Astrocyte (in vitro differentiated cells and primary cell): Measurements from ENCODE around the gene CYB5R4. TPM values are rescaled to one million over a fixed set of nuclear protein-coding genes. Genes with fewer than 3 reads are reported as not detected.

Experiments used
- DNase-seq: peaks from one replicate; pipeline ENCODE4 v3.0.0-alpha.2; 2010; ENCODE audit warnings: low read depth
- FAIRE-seq: peaks from 2 replicates; lab custom pipeline; 2011; peaks lifted over from hg19 to GRCh38; lab: Jason Lieb, UNC
- H2AFZ ChIP-seq: 2 replicates; pipeline ENCODE4 v1.6.0; 2012; ENCODE audit warnings: low read depth, low read length, inconsistent platforms
- H3K27ac ChIP-seq: 2 replicates; pipeline ENCODE4 v1.5.1; 2011; ENCODE audit warnings: low read depth, low read length, inconsistent platforms
- H3K27me3 ChIP-seq: 2 replicates; pipeline ENCODE4 v1.6.0; 2011; ENCODE audit warnings: low read length, inconsistent platforms; ENCODE audit not compliant: insufficient read depth
- H3K36me3 ChIP-seq: 2 replicates; pipeline ENCODE4 v1.5.1; 2011; ENCODE audit warnings: low read length, inconsistent platforms; ENCODE audit not compliant: insufficient read depth
- H3K4me1 ChIP-seq: 2 replicates; pipeline ENCODE4 v1.5.1; 2011; ENCODE audit warnings: low read length, inconsistent platforms; ENCODE audit not compliant: insufficient read depth
- H3K4me2 ChIP-seq: 2 replicates; pipeline ENCODE4 v1.6.0; 2012; ENCODE audit warnings: low read length, inconsistent platforms
- H3K4me3 ChIP-seq: 2 replicates; pipeline ENCODE4 v1.5.1; 2011; ENCODE audit warnings: low read depth, mild to moderate bottlenecking, low read length, inconsistent platforms; ENCODE audit not compliant: insufficient read depth
- H3K79me2 ChIP-seq: 2 replicates; pipeline ENCODE4 v1.6.0; 2012; ENCODE audit warnings: mild to moderate bottlenecking, low read length, inconsistent platforms; ENCODE audit not compliant: insufficient read depth
- H3K9ac ChIP-seq: 2 replicates; pipeline ENCODE4 v1.6.0; 2012; ENCODE audit warnings: mild to moderate bottlenecking, low read length, inconsistent platforms
- H3K9me3 ChIP-seq: 2 replicates; pipeline ENCODE4 v1.5.1; 2012; ENCODE audit warnings: low read depth, mild to moderate bottlenecking, low read length, inconsistent platforms; ENCODE audit not compliant: insufficient read depth
- H4K20me1 ChIP-seq: 2 replicates; pipeline ENCODE4 v1.6.0; 2012; ENCODE audit warnings: low read length, inconsistent platforms; ENCODE audit not compliant: insufficient read depth
- H3K27ac Mint-ChIP-seq: one replicate; pipeline ENCODE4 v1.8.0; 2021; ENCODE audit warnings: mild to moderate bottlenecking, mixed read lengths; ENCODE audit not compliant: unreplicated experiment
- H3K27me3 Mint-ChIP-seq: one replicate; pipeline ENCODE4 v1.8.0; 2021; ENCODE audit warnings: low read depth, mixed read lengths; ENCODE audit not compliant: unreplicated experiment
- H3K36me3 Mint-ChIP-seq: one replicate; pipeline ENCODE4 v1.8.0; 2021; ENCODE audit warnings: low read depth, mixed read lengths; ENCODE audit not compliant: unreplicated experiment
- H3K4me1 Mint-ChIP-seq: one replicate; pipeline ENCODE4 v1.8.0; 2021; ENCODE audit warnings: low read depth, mixed read lengths; ENCODE audit not compliant: unreplicated experiment
- H3K4me3 Mint-ChIP-seq: one replicate; pipeline ENCODE4 v1.8.0; 2021; ENCODE audit warnings: mild to moderate bottlenecking, moderate library complexity, mixed read lengths; ENCODE audit not compliant: unreplicated experiment
- H3K9me3 Mint-ChIP-seq: one replicate; pipeline ENCODE4 v1.8.0; 2021; ENCODE audit warnings: mild to moderate bottlenecking, mixed read lengths; ENCODE audit not compliant: unreplicated experiment
- EZH2 ChIP-seq: IDR thresholded peaks from 2 replicates; pipeline ENCODE4 v1.6.1; 2012; ENCODE audit warnings: mild to moderate bottlenecking, low read length, inconsistent platforms; ENCODE audit not compliant: insufficient read depth
- total RNA-seq: library from RNA; stranded (reverse); gene quantifications from 2 replicates; pipeline ENCODE4 v1.2.1, GENCODE V29; 2021
- TF ChIP-seq, protein P1 (sequence below): IDR thresholded peaks from 2 replicates; pipeline ENCODE4 v1.5.1; 2011; ENCODE audit warnings: low read depth, mild to moderate bottlenecking, inconsistent platforms, low read length, moderate library complexity; ENCODE audit not compliant: insufficient read depth

CYB5R4 gene
- total RNA-seq, 1 donor from 2014 or later: 14.0 TPM

DNA sequence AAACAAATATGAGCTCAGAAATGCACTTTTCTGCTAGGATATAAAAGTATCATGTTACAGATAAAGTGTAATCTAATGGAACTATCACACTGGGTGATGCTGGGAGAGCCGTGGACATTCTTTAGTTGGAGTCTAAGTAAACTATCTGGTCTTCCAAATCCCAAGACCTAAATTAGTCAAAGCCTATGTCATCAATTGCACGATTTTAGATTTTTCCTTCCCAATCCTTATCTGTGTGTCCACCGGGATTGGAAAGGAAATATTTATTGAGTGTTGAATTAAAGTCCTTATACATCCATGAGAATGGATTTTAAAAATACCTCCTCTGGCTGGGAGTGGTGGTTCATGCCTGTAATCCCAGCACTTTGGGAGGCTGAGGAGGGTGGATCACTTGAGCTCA lies 154.4 kb downstream of the CYB5R4 start:
- Histone ChIP-seq H2AFZ (no peak overlapping the region), H3K9me3 (no peaks in the 10 kb centered on the region), H3K27ac (no peak overlapping the region), H3K4me2 (no peak overlapping the region), H3K79me2 (no peaks in the 10 kb centered on the region), H3K27me3 (no peaks in the 10 kb centered on the region), H4K20me1 (no peaks in the 10 kb centered on the region), H3K4me1 (no peaks in the 10 kb centered on the region), H3K36me3 (no peaks in the 10 kb centered on the region), H3K4me3 (no peak overlapping the region), H3K9ac (no peak overlapping the region)
- FAIRE-seq: no peak
- no peak for DNase-seq
- TF ChIP-seq, protein P1, sequence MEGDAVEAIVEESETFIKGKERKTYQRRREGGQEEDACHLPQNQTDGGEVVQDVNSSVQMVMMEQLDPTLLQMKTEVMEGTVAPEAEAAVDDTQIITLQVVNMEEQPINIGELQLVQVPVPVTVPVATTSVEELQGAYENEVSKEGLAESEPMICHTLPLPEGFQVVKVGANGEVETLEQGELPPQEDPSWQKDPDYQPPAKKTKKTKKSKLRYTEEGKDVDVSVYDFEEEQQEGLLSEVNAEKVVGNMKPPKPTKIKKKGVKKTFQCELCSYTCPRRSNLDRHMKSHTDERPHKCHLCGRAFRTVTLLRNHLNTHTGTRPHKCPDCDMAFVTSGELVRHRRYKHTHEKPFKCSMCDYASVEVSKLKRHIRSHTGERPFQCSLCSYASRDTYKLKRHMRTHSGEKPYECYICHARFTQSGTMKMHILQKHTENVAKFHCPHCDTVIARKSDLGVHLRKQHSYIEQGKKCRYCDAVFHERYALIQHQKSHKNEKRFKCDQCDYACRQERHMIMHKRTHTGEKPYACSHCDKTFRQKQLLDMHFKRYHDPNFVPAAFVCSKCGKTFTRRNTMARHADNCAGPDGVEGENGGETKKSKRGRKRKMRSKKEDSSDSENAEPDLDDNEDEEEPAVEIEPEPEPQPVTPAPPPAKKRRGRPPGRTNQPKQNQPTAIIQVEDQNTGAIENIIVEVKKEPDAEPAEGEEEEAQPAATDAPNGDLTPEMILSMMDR: no peak
- TF ChIP-seq EZH2: no peak
- H3K9me3 Mint-ChIP-seq: no peaks in the 10 kb centered on the region
- H3K27me3 Mint-ChIP-seq: no peaks in the 10 kb centered on the region
- no peaks in the 10 kb centered on the region for H3K36me3 Mint-ChIP-seq
- H3K4me1 Mint-ChIP-seq: no peaks in the 10 kb centered on the region
- no peak overlapping the region for H3K27ac Mint-ChIP-seq
- H3K4me3 Mint-ChIP-seq: no peak overlapping the region

DNA sequence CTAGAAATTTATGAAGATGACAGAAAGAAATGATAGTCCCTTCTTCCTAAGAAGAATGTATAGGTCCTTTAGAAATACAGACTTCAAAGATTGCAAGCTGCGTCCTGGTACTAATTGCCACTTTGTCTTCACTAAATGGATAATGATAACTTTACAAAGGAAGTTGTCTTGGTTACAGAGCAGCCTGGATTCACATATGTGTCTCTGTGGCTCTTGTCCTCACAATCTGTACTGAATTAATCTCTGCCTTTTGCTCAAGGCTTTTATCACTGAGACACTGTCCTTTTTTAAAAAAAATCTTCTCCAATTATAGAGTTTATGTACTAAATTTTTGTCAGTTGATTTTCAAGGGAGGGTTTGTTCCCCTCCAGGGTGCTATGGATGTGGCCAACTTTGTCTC lies 156.5 kb downstream of the CYB5R4 start:
- no peak overlapping the region for H3K9ac ChIP-seq
- no peak overlapping the region for H3K4me2 ChIP-seq
- H3K4me3 ChIP-seq: no peak overlapping the region
- H2AFZ ChIP-seq: no peak overlapping the region
- no peaks in the 10 kb centered on the region for H4K20me1 ChIP-seq
- H3K27ac Mint-ChIP-seq: no peak overlapping the region
- no peak overlapping the region for H3K4me3 Mint-ChIP-seq
- H3K27ac ChIP-seq: no peak overlapping the region
- H3K36me3 Mint-ChIP-seq: no peaks in the 10 kb centered on the region
- no peaks in the 10 kb centered on the region for H3K4me1 ChIP-seq
- FAIRE-seq (no peak), DNase-seq (no peak)
- H3K27me3 ChIP-seq: no peaks in the 10 kb centered on the region
- H3K36me3 ChIP-seq: no peaks in the 10 kb centered on the region
- H3K79me2 ChIP-seq: no peaks in the 10 kb centered on the region
- no peaks in the 10 kb centered on the region for H3K9me3 Mint-ChIP-seq
- no peaks in the 10 kb centered on the region for H3K27me3 Mint-ChIP-seq
- H3K4me1 Mint-ChIP-seq: no peaks in the 10 kb centered on the region
- no peaks in the 10 kb centered on the region for H3K9me3 ChIP-seq
- TF ChIP-seq EZH2: no peak
- TF ChIP-seq, protein P1: no peak

Other genes with a start within 250 kb of the CYB5R4 start
- 0.24 and 0.27 TPM in 2 replicates for gene SNAP91, start 150.6 kb upstream of the CYB5R4 start, total RNA-seq
- gene RIPPLY2, start 6.3 kb upstream of the CYB5R4 start, total RNA-seq: not detected in 2 replicates
- 0.12 and 0.20 TPM in 2 replicates for gene MRAP2, start 174.1 kb downstream of the CYB5R4 start, total RNA-seq